ENCODE measurements around the gene CYGB.
"Not testable (repeated sequence)": the region's sequence is repeated elsewhere in the genome, so short reads cannot be mapped to it uniquely, and the experiment has no call there.

Gene CYGB

GRCh38 chr17:76524598-76525512, 12.7 kb downstream of the CYGB start:
- no peak for DNase-seq (ENCODE audit: low read depth, low spot score)

DNA sequence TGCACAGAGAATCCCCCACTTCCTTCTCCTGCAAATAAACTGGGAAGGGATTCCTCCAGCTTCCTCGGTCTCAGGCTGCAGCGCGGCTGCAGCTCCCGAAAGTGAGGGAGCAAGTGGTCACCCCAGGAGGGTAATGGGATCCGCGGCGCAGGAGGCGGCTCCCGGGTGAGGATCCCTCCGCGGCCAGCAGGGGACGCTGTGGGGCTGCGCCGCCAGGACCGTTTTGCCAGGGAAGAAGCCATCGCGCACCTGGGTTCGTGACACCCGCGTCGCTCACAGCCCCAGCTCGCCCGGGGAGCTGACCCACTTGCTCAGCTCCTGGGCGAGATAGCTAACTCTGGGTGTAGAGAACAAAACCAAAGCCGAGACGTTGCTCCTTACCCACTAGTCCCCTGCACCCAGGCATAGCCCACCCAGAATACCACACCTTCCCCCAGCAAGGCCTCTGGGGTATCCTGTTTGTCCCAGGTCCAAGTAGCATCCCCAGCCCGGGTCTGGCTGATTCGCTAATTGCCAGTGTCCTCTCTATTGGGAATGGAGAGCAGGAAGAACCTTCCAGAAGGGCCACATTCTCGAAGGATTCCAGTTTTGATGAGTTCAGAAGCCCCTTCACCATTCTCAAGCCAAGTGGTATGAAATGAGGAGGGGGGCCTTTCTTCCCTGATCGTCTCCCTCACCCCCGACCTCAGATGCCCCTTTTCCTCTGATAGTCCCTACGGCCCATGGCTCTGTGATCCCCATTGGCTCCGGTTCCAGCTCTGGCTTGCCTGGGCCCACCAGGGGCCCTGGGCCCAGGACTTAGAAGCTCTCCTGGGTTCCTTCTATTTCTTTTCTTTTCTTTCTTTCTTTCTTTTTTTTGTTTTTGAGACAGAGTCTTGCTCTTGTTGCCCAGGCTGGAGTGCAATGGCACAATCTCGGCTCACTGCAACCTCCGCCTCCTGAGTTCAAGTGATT, 14.1 kb downstream of the CYGB start:
- no peak for DNase-seq (ENCODE audit: low read depth, low spot score)

GRCh38 chr17:76521683-76522082, 15.8 kb downstream of the CYGB start:
- not testable (repeated sequence) for DNase-seq (ENCODE audit: low read depth, low spot score)

- DNase-seq (ENCODE audit: low read depth, low spot score): no peak
Observed at GRCh38 chr17:76521262-76521661, 16.2 kb downstream of the CYGB start.

DNA sequence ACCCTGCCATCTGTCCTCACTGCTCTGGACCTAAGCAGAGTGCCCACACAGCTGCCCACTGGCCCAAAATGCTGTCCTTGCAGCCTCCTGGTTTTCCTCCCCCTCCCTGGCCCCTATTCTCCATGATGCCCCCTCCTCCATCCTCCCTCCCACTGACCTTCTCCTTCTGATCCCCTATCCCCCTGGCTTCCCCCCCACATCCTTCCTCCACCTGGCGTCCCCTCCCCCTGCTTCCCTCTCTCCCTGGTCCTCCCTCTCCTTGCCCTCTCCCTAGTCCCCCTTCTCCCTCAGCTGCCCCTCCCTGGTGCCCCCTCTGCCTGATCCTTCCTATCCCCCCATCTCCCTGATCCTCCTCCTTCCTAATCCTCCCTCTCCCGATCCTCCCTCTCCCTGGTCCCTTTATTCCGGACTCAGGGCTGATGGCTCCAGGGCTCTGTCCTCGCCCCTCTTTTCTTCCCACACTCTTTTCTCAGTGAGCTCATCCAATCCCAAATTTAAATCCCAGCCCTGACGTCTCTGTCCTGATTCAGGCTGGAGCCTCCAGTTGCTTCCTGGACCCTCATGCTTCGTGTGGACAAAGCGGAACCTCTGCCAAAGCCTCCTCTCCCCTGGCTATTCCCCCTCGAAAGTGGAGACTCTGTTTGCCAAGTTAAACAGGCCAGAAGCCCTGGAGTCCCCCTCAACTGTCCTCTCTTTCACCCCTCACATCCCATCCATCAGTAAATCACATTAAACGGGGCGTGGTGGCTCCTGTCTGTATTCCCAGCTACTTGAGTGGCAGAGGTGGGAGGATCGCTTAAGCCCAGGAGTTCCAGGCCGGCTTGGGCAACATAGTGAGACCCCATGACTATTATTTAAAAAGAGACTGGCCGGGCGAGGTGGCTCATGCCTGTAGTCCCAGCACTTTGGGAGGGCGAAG, 18.2 kb downstream of the CYGB start:
- no peak for DNase-seq (ENCODE audit: low read depth, low spot score)

GRCh38 chr17:76517638-76518038, 19.9 kb downstream of the CYGB start:
- no peak for DNase-seq (ENCODE audit: low read depth, low spot score)

DNA sequence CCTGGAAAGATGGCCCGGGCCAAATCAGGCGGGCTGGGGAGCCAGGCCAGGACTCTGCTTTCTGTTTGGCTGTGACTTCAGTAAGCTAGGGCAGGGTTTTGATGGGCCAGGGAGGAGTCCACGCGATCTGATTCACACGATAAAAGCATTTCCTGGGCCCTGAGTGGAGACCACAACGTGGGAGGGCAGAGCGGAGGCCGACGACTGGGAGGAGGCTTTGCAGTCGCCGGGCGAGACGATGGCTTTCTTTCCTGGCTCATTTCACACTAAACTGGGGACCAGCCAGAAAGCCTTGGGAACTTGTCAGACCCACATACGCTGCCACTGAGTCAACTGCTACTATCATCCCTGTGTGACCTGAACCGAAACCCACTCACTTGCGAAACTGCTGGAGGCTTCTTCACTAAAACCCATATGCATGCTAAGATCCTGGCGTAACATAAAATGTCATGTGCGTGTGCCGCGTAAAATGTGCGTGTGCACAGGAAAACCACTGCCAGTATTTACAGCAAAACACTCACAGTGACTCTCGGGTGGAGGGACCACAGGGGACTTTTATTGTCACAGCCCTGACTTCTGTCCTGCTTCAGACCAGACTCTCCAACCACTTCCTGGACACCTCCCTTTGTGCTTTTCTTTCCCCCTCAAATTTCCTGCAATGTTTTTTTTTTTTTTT, 22.1 kb downstream of the CYGB start:
- no peak for DNase-seq (ENCODE audit: low read depth, low spot score)

DNA sequence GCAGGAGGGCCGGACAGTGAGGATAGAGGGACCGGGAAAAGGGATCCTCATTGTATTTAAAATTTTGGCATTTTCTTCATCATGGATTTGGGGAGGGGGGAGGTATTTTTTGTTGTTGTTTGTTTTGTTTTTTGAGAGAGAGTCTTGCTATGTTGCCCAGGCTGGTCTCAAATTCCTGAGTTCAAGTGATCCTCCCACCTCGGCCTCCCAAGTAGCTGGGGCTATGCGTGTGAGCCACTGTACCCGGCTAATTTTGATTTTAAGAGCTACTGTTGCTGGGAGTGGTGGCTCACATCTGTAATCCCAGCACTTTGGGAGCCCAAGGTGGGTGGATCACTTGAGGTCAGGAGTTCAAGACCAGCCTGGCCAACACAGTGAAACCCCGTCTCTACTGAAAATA, 23.2 kb downstream of the CYGB start:
- DNase-seq (ENCODE audit: low read depth, low spot score): not testable (repeated sequence)

GRCh38 chr17:76513306-76513692, 24.2 kb downstream of the CYGB start:
- no peak for DNase-seq (ENCODE audit: low read depth, low spot score)

- DNase-seq (ENCODE audit: low read depth, low spot score): no peak
Observed at GRCh38 chr17:76512366-76513305, 24.9 kb downstream of the CYGB start.

GRCh38 chr17:76511668-76512365, 25.7 kb downstream of the CYGB start:
- no peak for DNase-seq (ENCODE audit: low read depth, low spot score)

- DNase-seq (ENCODE audit: low read depth, low spot score): no peak
Observed at GRCh38 chr17:76510831-76511244, 26.7 kb downstream of the CYGB start.

- DNase-seq (ENCODE audit: low read depth, low spot score): not testable (repeated sequence)
Observed at GRCh38 chr17:76508472-76509063, 28.9 kb downstream of the CYGB start.

GRCh38 chr17:76506408-76507345, 30.8 kb downstream of the CYGB start:
- DNase-seq (ENCODE audit: low read depth, low spot score): no peak

GRCh38 chr17:76504117-76504516, 33.4 kb downstream of the CYGB start:
- no peak for DNase-seq (ENCODE audit: low read depth, low spot score)

GRCh38 chr17:76502341-76503211, 34.9 kb downstream of the CYGB start:
- no peak for DNase-seq (ENCODE audit: low read depth, low spot score)

Measured in iPS DF 19.7 (cell line).